NCI-H1417 treated with DMSO at 0.1 percent for 48 hours (cell line): ENCODE results near the gene MACROD2.

Experiments
- DNase-seq: peaks from one replicate; lab custom pipeline; 2025; lab: John Stamatoyannopoulos, UW

The MACROD2 gene

DNA sequence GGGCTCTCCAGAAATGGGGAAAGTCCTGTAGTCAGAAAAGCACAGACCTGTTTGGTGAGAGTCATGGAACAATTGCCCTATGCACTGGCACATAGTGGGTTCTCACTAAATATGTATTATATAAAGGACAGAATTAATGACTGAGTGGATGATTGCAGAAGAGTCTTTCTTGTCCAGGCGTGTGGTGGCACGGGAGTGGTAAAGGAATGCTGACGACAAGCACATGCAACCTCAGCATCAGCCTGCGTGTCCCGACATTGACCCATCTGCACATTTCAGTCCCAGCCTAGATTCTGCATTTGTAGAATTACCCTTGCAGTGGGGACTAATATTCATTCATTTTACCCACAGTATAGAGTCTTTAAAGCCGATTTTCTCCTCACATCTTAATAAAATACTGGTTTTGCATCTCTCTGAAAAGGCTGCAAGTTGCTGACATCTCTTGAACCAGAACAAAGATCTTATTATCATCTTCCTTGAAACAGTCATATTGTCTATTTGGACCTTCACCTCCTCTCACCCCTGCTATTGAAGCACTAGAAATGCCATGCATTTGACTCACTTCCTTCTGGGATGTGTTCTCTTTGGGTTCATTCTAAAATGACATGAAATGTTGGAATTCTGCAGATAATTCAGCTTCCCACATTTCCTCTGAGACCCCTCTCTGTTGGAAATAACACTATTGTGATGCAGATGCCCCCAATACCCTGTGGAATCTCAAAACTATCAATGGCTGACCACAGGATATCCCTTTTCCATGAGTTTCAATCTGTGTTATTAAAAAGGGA lies 1225.7 kb downstream of the MACROD2 start:
- DNase-seq: no peak

DNA sequence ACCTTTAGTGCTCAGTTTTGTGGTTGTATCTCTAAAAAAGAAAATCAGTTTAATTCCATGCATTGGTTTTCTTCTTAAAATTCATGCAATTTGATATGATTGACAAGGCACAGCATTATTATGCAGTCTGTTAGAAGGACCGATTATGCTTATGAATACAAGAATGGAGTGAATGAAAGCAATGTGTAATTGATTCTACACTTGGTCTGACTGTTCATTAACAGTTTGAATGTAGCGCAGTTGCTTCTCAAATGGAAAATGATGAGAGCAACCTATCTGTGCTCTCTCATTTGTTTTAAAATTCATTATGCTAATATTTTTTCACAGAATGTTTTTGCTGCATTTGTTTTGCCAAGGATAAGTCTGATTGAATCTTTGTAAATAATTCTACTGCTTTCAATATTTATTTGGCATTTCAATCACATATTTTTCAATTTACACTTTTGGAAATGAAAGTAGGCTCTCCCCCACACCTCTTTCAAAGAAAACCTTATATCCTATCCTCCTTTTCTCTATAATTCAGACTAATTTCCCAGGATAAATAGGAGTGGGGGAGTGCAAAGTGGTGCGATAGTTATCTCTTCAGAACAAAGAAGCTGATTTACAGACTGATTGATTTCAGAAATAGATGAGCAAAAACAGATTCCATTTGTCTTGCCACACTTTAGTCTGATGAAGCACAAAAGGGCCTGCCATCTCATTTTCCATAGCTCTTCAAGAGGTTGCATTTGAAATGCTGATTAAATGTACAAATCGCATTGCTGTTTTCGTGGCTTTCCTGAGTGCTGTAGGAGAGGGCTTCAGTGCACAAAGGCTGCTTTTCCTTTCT lies 1227.4 kb downstream of the MACROD2 start:
- DNase-seq: no peak

DNA sequence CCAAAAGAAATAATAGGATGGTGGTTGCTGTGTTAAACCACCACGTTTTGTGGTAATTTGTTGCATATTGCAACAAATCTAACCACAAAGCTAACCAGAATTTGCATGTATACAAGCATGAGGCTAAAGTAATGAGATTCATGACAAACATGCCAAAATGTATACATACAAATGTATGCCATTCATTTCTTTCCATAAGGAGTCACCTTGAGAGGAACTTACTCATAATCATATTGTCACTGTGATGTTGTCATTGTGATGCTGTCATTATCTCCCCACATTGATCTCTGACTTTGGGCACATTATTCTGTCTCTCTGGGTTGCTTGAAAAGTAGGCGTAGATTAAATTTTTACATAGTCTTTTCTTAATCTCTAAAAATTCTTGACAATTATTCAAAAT lies 1228.9 kb downstream of the MACROD2 start:
- no peak for DNase-seq

DNA sequence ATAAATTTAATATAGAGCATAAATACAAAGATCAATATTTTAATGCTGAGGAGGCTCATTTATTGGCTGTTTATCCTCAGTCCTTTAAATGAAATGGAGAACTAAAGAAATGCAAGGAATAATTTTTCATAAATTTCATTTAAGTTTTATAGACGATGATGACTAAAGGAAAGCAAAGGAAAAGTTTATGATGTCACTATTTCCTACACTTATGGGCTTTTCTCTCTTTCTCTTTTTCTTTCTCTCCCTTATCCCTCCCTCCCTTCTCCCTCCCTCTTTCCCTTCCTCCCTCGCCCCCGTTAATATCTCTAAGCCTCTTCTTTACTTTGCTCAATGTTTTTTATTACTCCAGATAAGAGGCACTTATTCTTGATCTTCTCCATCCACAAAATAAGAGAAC lies 1231.8 kb downstream of the MACROD2 start:
- DNase-seq: no peak

DNA sequence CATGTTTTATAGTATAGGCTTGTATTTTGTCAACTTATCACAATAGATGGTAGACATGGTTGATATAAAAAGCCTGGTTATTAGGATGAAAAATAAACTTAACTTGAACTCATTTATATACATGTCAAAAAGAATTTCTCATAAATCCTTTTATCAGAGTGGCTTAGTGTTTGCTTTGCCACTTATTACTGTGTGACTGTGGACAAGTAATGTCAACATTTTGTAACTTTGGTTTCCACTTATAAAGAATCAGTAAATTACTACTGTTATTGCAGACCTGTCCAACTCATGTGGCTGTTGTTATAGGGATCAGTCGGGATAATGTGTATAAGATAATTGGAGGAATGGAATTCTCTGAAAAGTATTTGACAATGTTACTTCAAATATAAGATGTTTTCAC lies 1236.9 kb downstream of the MACROD2 start:
- no peak for DNase-seq

DNA sequence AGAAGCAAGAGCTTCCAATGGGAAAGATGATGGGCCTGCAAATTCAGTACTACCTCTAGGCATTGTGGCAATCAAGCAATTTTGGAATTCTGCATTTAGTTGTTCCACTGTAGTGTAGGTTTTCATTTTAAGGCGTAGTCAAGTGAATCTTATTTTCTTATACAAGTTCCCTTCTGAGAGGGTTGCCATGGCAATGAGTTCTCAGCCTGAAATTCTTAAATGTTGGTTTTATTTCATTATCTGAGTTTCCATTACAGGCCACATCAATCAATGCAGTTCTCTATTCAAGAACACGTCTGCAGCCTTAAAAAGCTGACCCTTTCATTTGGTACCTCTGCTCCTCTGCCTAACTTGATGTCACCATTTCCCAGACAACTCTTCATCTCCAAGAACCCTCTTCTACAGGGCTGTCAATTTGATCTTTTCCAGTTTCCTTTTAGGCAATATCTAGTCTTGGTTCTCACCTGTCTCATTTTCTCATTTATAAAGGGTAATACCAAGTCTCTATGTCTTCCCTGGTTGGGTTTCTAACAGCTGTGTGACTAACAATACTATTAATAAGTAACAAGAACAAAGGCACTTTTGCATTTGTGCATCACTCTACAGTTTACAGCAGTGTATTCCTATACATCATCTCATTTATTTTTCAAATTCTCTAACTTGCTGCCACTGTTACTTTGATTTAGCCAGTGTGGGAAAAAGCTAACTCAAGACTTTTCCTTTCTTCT lies 1240.3 kb downstream of the MACROD2 start:
- no peak for DNase-seq

DNA sequence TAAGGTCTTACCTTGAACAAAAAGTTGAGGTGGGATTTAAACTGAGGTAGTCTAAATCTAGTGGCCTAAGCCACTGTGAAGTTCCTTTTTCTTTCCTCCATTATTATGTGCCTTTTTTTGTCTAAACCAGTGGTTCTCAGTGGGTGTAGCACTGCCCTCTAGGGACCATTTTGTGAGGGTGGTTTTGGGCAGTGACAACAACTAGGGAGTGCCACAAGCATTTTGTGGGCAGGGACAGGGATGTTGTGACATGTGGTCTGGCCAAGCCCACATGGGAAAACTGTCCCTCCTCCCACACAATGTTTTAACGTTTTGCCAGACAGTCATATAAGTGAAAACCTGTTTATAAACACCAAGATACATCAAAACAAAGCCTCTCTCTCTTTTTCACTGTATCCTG lies 1241.5 kb downstream of the MACROD2 start:
- DNase-seq: no peak

DNA sequence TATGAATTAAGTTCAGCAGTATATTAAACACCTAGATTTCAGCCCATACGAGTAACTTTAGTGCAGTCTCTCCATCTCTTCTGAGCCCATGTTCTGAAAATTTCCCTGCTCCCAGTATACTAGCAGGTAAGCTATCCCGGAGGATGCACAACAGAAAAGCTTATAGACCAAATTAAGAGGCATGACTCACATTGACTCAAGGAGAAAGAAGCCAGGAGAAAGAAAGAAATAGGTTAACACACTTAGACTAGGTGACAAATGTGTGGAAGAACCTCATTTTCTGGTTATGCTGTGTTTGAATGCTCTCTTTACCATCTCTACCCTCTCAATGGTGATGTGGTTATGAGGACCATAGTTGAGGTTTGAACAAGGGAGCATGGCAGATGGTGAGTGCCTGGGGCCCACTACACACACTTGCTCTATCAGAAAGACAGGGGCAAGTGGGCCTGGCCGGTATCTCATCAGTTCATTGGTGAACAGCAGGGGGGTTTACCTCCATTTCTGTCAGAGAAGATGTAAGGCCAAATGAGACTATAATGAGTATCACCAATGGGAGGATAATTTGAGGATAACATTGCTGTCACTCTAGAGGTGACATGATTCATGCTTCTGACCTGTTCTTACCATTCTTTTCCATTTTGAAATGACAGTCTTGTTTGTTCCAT lies 1244.4 kb downstream of the MACROD2 start:
- no peak for DNase-seq

DNA sequence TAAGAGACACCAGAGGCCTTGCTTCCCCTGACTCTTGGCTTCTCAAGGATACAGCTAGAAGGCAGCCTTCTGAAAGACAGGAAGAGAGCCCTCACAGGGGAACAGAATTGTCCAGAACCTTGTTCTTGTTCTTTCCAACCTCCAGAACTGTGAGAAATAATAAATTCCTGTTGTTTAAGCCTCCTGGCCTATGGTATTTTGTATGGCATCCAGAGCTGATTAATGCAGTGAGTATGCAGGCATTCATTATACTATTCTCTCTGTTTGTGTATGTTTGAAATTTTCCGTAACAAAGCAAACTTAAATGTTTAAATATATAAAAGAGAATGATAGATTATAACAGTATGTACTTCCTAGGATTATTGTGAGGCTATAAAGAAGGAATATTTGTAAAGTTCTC lies 1245.5 kb downstream of the MACROD2 start:
- no peak for DNase-seq

DNA sequence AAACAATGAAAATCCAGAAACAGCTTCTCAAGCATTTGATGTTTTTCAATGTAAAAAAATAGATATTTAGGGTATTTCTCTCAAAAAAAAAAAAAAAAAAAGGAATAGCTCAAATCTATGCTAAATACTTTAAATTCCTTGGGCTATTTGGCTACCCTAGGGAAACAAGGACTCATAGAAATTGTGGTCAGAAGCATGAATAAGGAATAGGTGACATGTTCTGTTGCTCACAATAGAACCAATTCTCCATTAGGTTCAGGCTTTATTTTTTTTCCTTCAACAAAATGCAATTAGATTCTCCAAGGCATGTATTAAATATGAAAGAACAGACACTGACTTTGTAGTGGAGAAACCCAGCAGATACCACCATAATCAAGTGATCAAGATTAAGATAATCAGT lies 1246.4 kb downstream of the MACROD2 start:
- no peak for DNase-seq

DNA sequence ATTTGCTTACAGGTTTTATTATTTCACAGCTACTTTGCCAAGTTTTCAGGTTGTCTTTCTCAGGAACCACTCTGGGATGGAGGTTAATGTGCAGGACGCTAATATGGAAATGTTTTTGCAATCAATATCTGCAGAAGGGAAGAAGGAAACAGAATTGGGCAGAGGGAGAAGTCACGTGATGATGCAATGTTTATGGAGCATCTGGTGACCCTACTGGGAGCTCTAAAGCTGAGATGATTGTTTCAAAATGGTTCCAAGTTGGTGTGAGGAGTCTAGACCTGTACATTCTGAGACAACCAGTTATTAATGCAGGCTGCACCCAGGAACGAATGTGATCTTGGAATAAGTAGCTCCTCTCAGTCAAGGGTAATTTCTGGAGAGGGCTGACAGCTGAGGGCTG lies 1247.5 kb downstream of the MACROD2 start:
- DNase-seq: no peak

DNA sequence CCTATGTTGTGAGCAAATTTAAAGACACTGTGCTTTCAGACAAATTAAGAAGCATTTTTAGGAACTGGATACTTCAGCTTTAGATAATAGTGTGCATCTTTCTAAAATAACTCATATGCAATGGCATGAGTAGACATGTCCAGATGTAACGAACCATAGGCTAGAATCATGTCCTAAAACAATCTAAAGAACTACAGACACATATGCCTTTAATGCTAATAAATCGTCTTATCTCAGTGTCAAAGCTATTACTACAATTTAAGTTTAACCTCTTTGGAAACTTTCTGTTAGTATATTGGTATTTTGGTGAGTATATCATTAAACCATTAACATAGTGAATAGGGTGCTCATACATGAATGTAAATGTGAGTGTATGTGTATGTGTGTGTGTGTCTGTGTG lies 1250.6 kb downstream of the MACROD2 start:
- no peak for DNase-seq

DNA sequence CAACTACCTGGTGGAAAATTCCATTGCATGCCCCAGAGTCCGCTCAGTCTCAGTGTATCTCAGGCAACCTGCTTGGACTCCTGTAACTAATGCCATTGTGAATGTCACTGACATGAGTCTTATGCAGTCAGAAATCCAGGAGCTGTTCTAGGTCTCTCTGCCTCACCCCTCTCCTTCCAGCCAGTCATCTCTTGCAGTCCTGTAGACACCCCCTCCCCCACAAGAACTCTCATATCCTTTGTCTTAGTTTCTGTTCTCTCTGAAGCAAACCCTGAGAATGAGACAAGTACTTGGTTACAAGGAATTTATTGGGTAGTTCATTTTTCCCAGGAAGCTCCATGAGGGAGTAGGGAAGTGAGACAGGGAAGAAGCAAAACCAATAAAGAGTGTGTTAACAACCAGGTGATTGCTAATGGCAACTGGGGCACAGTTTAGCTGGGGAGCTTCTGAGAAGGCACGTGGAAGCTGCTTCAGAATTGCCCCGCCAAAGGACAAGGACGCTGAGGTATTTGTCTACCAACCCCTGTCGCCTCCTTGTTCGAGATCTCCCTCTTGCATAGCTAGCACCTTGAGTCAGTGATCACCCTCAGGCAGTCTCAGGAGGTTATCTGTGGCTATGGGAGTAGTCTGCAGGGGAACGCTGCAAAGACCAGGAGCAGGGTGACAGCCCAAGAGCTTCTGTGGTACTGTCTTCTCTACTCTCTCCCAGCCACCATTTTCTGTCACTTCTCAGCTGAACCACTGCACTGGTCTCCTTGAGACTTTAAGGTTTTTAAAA lies 1253.5 kb downstream of the MACROD2 start:
- no peak for DNase-seq

DNA sequence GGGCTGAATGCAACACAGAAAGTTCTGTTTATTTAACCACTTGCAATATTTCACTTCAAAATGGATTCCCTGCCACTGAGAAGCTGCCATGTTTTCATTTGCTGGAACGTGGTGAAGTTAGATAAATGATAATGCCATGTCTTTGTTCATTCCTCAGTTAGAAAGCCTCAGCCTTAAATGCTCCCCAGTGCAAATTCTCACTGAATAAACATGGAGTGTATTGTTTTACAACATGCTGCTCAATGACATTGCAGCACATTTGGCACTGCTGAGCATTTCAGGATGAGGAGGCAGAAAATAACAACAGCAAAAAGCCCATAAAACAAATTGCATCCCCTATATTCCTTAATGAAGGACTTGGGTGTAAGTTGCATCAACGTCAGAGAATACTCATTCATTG lies 1255.9 kb downstream of the MACROD2 start:
- DNase-seq: no peak

DNA sequence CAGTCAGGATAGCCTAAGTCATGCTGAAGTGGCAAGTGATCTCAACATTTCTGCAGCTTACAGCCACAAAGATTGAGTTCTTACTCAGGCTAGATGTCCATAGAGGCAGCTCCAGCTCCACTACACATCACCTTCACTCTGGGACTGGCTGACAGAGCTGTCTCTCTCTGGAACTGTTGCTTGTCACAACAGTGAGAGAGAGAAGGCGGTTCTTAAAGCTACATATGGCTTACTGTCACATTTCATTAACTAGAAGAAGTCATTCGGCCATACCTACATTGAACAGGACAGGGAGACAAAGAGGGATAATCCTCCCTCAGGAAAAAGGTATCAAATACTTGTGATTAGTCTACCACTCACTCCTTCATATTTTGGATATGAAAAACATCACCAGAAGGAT lies 1257.0 kb downstream of the MACROD2 start:
- no peak for DNase-seq

DNA sequence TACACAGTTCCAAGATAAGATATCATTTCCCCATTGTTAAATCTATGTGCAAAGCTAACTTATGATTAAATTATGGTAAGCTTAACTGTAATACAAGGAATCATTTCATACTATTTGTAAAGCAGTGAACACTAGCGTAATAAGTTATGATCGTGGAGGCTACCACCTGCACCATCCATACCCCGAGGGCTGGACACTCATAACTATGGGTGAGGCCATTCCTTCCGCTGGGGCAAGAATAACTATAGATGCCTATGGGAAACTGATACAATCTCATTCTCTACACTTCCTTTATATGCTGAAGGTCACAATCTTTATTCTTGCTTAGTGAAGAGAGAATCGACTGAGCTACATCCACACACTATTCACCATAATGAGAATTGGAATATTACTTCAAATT lies 1258.1 kb downstream of the MACROD2 start:
- DNase-seq: no peak

DNA sequence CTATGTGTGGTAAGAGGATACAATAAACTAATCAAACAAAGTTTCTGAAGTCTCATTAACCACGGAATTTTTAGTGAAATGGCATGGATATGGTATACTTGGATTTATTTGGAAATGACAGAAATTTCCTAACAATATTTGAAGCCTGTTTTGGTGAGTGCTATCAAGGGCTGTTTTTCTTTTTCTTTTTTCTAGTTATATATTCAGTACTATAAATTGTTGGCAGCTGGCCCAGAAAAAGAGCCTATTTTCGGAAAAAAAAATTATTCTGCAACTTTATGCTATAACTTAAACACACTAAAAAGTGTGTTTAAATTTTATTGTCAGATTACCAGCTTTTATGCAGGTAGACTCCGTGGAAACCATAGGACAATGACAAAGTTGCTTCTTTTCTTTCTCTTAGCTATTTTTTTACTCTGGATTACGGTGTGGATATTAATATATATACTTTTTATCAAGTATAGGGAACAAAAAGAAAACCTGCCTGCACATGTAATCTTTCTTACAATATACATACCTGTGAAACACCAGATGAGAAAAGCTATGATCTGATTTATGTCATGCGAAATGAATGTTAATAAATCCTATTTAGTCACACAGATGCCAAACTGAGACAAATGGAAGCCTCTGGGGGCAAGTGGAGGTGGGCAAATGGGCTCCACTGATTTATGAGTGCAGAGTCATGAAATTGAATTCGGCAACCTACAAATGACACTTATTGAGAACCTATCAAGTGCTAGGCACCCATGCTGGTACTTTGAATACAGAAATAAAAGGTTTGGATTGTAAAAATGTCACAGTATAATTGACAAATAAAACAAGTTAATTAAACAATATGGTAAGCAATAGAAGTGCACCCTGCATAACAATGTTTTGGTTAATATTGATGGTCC lies 1261.6 kb downstream of the MACROD2 start:
- no peak for DNase-seq

DNA sequence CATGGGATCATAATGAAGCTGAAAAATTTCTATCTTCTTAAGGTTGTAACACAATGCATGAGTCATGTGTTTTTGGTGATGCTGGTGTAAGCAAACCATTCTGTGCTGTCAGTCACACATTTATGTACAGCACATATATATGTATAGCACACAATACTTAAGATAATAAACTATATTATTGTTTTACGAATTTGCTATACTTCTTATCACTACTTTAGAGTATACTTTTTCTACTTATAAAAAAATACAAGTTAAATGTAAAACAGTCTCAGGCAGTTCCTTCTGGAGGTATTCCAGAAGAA lies 1262.2 kb downstream of the MACROD2 start:
- DNase-seq: no peak

DNA sequence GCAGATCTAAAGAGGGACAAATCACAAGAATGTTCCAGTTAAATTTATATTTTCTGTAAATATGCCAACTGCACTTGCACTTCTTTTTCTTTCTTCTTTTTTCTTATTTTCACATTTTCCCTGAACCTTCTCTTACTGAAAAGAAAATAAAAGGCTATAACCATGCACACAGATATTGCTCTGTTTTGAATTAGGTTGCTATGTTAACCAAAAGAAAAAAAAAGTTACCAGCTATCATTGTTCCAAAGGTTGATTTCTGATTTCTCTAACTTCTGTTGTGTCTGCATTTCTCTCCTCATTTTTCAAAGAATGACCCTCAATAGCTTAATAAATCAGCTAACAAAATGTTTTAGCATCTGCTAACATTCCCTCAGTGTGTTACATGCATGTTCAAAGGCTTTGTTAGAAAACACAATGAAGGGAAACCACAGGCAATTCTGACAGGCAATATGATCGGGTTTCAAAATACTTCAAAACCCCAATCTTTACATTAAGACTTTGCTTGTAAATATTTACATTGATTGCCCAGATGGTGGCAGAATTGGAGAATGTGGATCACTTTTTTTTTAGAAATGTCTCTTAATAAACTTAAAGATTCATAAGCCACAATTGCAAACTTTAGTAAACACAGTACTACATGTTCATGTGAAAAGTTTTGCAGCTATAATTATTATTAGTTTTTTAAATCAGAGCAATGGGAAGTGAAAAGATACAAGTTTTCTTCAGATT lies 1270.4 kb downstream of the MACROD2 start:
- no peak for DNase-seq

DNA sequence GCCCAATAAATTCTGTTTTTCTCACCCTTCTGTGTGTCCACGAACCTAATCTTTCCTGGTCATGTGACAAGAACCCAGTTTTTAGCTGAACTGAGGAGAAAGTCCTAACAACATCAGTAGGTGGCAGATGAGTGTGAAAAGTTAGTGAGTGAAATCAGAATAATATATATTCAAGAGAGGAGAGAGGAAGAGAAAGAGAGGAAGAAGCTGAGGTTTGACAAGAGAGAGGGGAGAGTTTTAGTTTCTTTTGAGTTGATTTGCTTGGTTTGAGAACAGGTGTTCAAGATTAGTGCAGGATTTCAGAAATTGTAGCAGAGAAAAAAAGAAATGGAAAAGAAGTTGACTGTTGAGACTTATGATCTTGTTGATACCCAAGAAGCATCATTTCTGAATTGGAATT lies 1272.6 kb downstream of the MACROD2 start:
- no peak for DNase-seq
